ENCODE results near the gene ITPR2.
"Not testable (repeated sequence)": the region's sequence is repeated elsewhere in the genome, so short reads cannot be mapped to it uniquely, and the experiment has no call there.

The ITPR2 gene

DNA sequence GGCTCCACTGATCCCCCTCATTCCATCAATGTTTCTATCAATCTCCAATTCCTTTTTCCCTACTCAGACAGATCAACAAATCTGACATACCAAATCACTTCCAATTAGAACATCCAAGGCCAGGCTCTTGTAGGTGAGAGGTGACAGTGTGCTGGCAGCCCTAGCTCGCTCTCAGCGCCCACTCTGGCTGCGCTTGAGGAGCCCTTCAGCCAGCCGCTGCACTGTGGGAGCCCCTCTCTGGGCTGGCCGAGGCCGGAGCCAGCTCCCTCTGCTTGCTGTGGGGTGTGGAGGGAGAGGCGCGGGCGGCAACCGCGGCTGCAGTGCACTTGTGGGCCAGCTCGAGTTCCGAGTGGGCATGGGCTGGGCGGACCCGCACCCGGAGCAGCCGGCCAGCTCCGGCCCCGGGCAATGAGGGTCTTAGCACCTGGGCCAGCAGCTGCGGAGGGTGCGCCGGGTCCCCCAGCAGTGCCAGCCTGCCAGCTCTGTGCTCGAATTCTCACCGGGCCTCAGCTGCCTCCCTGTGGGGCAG is 6.0 kb upstream of the ITPR2 start:
- Mint-ChIP-seq H3K9me3 (no peaks in the 10 kb centered on the region), H3K27me3 (ENCODE audit: low read depth) (peaks cover 7% of the 10 kb centered on the region), H3K4me3 (no peak overlapping the region), H3K27ac (no peak overlapping the region), H3K36me3 (ENCODE audit: low read depth) (no peaks in the 10 kb centered on the region), H3K4me1 (ENCODE audit: low read depth) (peaks cover 5% of the 10 kb centered on the region)

DNA sequence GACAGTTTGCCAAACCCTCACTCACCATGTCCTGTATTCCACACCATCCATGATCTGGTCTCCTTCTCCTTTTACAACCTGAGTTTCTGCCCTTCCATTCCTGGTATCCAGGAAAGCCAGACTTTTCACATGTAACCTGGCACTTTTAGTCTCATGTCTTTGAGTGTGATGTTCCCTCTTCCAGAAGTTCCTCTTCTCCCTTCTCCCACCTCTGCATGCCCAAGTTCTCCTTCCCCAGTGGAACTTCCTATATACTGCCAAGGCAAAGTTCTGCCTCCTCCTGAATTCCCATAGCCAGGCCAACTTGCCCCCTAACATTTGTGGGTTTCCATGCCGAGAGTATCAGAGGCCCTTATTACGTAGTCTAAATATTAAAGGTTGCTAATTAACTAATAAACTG is 3.2 kb upstream of the ITPR2 start:
- Mint-ChIP-seq H3K4me3 (no peak overlapping the region), H3K4me1 (ENCODE audit: low read depth) (peaks cover 18% of the 10 kb centered on the region), H3K27me3 (ENCODE audit: low read depth) (peaks cover 4% of the 10 kb centered on the region), H3K9me3 (no peaks in the 10 kb centered on the region), H3K36me3 (ENCODE audit: low read depth) (peaks cover 5% of the 10 kb centered on the region), H3K27ac (no peak overlapping the region)

DNA sequence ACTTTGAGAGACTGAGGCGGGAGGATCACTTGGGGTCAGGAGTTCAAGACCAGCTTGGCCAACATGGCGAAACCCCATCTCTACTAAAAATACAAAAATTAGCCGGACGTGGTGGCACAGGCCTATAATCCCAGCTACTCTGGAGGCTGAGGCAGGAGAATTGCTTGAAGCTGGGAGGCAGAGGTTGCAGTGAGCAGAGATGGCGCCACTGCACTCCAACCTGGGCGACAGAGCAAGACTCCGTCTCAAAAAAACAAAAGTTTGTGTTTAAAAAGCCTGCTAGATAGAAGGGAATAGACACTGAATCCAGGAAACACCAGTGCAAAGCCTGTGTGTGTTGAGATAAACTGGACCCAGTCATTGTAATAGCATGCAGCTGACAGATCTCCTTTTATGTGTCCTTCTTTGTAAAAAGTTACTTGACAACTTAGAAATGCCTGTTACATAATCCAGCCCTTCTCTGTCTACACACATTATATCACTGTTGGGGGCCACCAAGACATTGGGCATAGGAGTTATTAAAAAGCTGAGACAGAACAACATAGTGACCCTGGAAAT is 1.6 kb upstream of the ITPR2 start:
- H3K27me3 Mint-ChIP-seq (ENCODE audit: low read depth); H3K4me3 Mint-ChIP-seq: not testable (repeated sequence)

GRCh38 chr12:26833743-26834490 is 923 bp upstream of the ITPR2 start:
- Mint-ChIP-seq H3K27me3 (ENCODE audit: low read depth) (peaks cover 4% of the 10 kb centered on the region), H3K4me3 (peak overlapping the region; percentile 90), H3K9me3 (no peaks in the 10 kb centered on the region), H3K27ac (peak overlapping the region; percentile 81), H3K4me1 (ENCODE audit: low read depth) (peaks cover 36% of the 10 kb centered on the region), H3K36me3 (ENCODE audit: low read depth) (peaks cover 13% of the 10 kb centered on the region)

More for the DNA sequence above, 1.6 kb upstream of the ITPR2 start:
- peaks cover 11% of the 10 kb centered on the region for H3K36me3 Mint-ChIP-seq (ENCODE audit: low read depth)
- H3K9me3 Mint-ChIP-seq, H3K27ac Mint-ChIP-seq: not testable (repeated sequence)
- H3K4me1 Mint-ChIP-seq (ENCODE audit: low read depth): peaks cover 31% of the 10 kb centered on the region

- Mint-ChIP-seq H3K9me3 (no peaks in the 10 kb centered on the region), H3K36me3 (ENCODE audit: low read depth) (peaks cover 16% of the 10 kb centered on the region), H3K4me1 (ENCODE audit: low read depth) (peaks cover 46% of the 10 kb centered on the region)
Observed at GRCh38 chr12:26831951-26832821, 808 bp downstream of the ITPR2 start.

GRCh38 chr12:26830783-26831551 is 2.0 kb downstream of the ITPR2 start:
- no peaks in the 10 kb centered on the region for H3K9me3 Mint-ChIP-seq
- H3K4me1 Mint-ChIP-seq (ENCODE audit: low read depth): peaks cover 57% of the 10 kb centered on the region
- peaks cover 21% of the 10 kb centered on the region for H3K36me3 Mint-ChIP-seq (ENCODE audit: low read depth)
- H3K27ac Mint-ChIP-seq: peak overlapping the region; percentile 34
- peaks cover 4% of the 10 kb centered on the region for H3K27me3 Mint-ChIP-seq (ENCODE audit: low read depth)
- H3K4me3 Mint-ChIP-seq: peak overlapping the region; percentile 75

More at GRCh38 chr12:26831951-26832821, 808 bp downstream of the ITPR2 start:
- Mint-ChIP-seq H3K27ac (peak overlapping the region; percentile 98), H3K4me3 (peak overlapping the region; percentile 99), H3K27me3 (ENCODE audit: low read depth) (peaks cover 4% of the 10 kb centered on the region)

- Mint-ChIP-seq H3K27me3 (ENCODE audit: low read depth) (peaks cover 4% of the 10 kb centered on the region), H3K27ac (peak overlapping the region; percentile 7), H3K4me3 (peak overlapping the region; percentile 75), H3K4me1 (ENCODE audit: low read depth) (peaks cover 61% of the 10 kb centered on the region), H3K36me3 (ENCODE audit: low read depth) (peaks cover 24% of the 10 kb centered on the region), H3K9me3 (no peaks in the 10 kb centered on the region)
Observed at GRCh38 chr12:26830363-26830762, 2.6 kb downstream of the ITPR2 start.

GRCh38 chr12:26828280-26829073 is 4.5 kb downstream of the ITPR2 start:
- Mint-ChIP-seq H3K4me1 (ENCODE audit: low read depth) (peaks cover 55% of the 10 kb centered on the region), H3K36me3 (ENCODE audit: low read depth) (peaks cover 25% of the 10 kb centered on the region), H3K27me3 (ENCODE audit: low read depth) (no peaks in the 10 kb centered on the region), H3K4me3 (no peak overlapping the region), H3K9me3 (no peaks in the 10 kb centered on the region), H3K27ac (no peak overlapping the region)

GRCh38 chr12:26826437-26826836 is 6.6 kb downstream of the ITPR2 start:
- no peak overlapping the region for H3K27ac Mint-ChIP-seq
- H3K36me3 Mint-ChIP-seq (ENCODE audit: low read depth): peaks cover 20% of the 10 kb centered on the region
- H3K27me3 Mint-ChIP-seq (ENCODE audit: low read depth): no peaks in the 10 kb centered on the region
- no peaks in the 10 kb centered on the region for H3K9me3 Mint-ChIP-seq
- peaks cover 49% of the 10 kb centered on the region for H3K4me1 Mint-ChIP-seq (ENCODE audit: low read depth)
- no peak overlapping the region for H3K4me3 Mint-ChIP-seq

DNA sequence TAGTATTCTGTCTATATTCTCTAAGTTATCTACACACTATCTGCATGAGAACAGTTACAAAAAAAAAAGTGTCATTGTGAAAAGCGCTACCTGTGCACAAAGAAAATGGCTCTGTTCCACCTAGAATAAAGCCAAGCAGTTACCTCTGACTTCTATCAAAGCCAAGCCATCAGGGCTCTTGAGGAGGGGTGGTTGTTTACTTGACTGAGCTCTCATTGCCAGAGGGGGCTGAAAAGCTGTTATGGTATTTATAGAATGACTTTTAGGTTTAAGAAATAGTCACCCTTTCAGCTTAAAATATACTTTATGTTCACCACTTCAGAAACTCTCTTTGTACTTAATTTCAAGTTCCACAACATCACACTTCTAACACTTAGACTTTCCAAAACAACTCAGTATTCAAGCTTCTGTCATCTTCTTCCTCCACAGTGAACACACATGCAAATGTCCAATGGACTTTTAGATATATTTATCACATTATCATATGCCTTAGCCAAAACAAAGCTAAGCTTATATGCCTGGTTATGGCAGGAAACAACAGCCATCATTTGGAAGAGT is 7.5 kb downstream of the ITPR2 start:
- no peak overlapping the region for H3K4me3 Mint-ChIP-seq
- peaks cover 14% of the 10 kb centered on the region for H3K36me3 Mint-ChIP-seq (ENCODE audit: low read depth)
- peaks cover 40% of the 10 kb centered on the region for H3K4me1 Mint-ChIP-seq (ENCODE audit: low read depth)
- no peaks in the 10 kb centered on the region for H3K9me3 Mint-ChIP-seq
- no peaks in the 10 kb centered on the region for H3K27me3 Mint-ChIP-seq (ENCODE audit: low read depth)
- no peak overlapping the region for H3K27ac Mint-ChIP-seq

- no peak overlapping the region for H3K4me3 Mint-ChIP-seq
- no peak overlapping the region for H3K27ac Mint-ChIP-seq
- no peaks in the 10 kb centered on the region for H3K9me3 Mint-ChIP-seq
- H3K27me3 Mint-ChIP-seq (ENCODE audit: low read depth): no peaks in the 10 kb centered on the region
- H3K36me3 Mint-ChIP-seq (ENCODE audit: low read depth): peaks cover 14% of the 10 kb centered on the region
- H3K4me1 Mint-ChIP-seq (ENCODE audit: low read depth): peaks cover 27% of the 10 kb centered on the region
Observed at GRCh38 chr12:26823390-26823789, 9.6 kb downstream of the ITPR2 start.

DNA sequence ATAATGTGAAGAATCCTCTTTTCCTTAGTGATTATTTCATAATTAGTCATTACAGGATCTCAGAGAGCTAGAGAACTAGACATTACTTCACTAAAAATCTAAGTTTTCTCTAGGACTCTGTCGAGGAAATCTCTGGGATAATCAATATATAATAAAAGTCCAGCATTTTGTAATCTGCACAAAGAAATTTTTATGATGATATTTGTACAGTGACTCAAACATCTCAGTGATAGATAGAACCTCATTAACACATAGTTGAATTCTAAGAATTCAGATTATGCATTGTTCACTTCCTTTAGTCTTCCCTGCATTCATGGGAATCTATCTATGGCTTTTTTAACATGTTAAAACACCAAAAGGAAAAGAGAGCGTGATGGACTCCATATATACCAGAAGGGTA is 11.0 kb downstream of the ITPR2 start:
- H3K4me1 Mint-ChIP-seq (ENCODE audit: low read depth): peaks cover 18% of the 10 kb centered on the region
- no peak overlapping the region for H3K4me3 Mint-ChIP-seq

DNA sequence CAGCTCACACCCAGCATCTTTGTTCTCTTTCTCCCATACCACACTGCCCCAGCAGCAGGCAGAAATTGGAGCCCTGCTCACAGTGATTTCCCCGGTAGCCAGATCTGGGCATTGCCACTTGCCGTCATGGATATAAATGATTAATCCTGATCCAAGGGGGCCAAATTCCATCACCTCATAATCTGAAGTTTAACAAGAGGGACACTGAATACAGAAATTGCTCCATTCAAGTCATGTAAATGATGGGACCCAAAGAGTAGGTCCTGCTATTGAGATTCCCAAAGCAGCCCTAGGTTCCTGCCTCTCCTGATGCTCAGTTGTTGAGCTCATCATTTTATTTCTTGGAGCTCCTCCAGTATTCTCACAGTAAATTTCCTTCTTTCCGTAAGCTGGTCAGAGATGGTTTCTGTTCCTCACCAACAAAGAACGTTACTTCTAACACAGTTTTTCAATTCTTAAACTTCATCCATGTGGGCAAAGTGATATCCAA is 11.7 kb downstream of the ITPR2 start:
- no peak overlapping the region for H3K4me3 Mint-ChIP-seq
- no peaks in the 10 kb centered on the region for H3K27me3 Mint-ChIP-seq (ENCODE audit: low read depth)
- no peak overlapping the region for H3K27ac Mint-ChIP-seq
- H3K9me3 Mint-ChIP-seq: no peaks in the 10 kb centered on the region
- peaks cover 6% of the 10 kb centered on the region for H3K36me3 Mint-ChIP-seq (ENCODE audit: low read depth)
- H3K4me1 Mint-ChIP-seq (ENCODE audit: low read depth): peaks cover 11% of the 10 kb centered on the region

More for the DNA sequence above, 11.0 kb downstream of the ITPR2 start:
- Mint-ChIP-seq H3K9me3 (no peaks in the 10 kb centered on the region), H3K36me3 (ENCODE audit: low read depth) (peaks cover 10% of the 10 kb centered on the region), H3K27ac (no peak overlapping the region), H3K27me3 (ENCODE audit: low read depth) (no peaks in the 10 kb centered on the region)
